ENCODE measurements around the gene CAMSAP1. TPM values are rescaled to one million over a fixed set of nuclear protein-coding genes. Genes with fewer than 3 reads are reported as not detected.

CAMSAP1 gene
- total and polyA plus RNA-seq, 4 donors = 41.7 to 58.8 (median 45.0) TPM

DNA sequence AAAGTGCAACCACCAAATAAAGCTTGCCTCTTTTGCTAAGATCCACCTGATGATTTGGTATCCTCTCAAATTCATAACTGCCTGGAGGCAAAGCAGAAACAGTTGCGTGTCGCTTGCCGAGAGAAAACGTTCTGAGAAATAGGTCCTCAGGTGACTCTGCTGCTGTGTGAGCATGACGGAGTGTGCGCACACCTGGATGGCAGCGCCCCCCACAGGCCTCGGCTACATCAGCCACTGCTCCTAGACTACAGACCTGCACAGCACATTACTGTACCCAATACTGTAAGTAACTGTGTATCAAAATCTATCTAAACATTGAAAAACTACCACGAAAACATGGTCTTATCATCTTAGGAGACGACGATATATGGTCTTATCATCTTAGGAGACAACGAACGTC, 87.4 kb downstream of the CAMSAP1 start:
- no peaks in the 10 kb centered on the region for H3K4me1 ChIP-seq (ENCODE audit: control insufficient read depth, insufficient read depth, low read length)
- no peaks in the 10 kb centered on the region for H3K9me3 ChIP-seq (ENCODE audit: control insufficient read depth, insufficient read depth, low read length)
- H3K27me3 ChIP-seq (ENCODE audit: control insufficient read depth, insufficient read depth, low read length) = no peaks in the 10 kb centered on the region
- no peak overlapping the region for H3K27ac ChIP-seq (ENCODE audit: low read depth, low read length)
- 85% methylated on average over 9 of the region's 13 CpGs for WGBS (ENCODE audit: insufficient coverage)
- H3K36me3 ChIP-seq (ENCODE audit: control insufficient read depth, insufficient read depth, low read length) = peaks cover 82% of the 10 kb centered on the region
- no peak for DNase-seq (ENCODE audit: low read depth in 4 of 6, low spot score in 6 of 6)
- no peak overlapping the region for H3K4me3 ChIP-seq (ENCODE audit: low read depth, low read length)

DNA sequence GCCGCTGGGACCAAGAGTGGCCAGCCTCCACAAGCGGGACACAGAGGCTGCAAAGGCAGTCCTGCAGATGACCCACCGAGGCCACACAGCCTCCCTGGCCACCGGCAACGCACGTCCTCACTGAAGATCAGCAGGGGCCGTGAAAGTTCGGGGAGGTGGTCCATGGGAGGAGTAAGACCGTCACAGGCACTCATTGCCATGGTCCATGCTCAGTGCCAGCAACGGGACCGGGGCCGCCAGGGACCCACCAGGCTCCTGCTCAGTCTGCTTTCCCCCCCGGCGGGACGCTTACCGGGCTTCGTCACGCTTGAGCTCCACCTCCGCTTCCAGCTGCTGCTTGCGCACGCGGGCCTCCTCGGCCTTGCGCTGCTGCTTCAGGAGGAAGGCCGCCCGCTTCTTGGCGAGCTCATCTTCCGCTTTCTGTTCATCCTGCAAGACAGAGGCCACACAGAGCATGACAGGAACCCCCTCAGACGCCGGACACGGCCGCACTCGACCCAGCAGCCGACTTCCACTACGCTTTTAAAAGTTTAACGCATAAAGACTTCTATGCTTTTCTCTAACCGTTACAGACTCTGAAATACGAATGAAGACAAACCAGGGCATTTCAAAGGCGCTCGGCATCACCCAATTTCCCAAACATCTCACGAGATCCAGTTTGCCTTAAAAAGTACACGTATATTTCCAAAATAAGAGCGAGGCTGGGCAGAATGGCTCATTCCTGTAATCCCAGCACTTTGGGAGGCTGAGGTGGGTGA, 88.4 kb downstream of the CAMSAP1 start:
- Histone ChIP-seq H3K4me1 (ENCODE audit: control insufficient read depth, insufficient read depth, low read length) (no peaks in the 10 kb centered on the region), H3K27ac (ENCODE audit: low read depth, low read length) (no peak overlapping the region)
- 96% methylated on average over 43 of the region's 43 CpGs for WGBS (ENCODE audit: insufficient coverage)

DNA sequence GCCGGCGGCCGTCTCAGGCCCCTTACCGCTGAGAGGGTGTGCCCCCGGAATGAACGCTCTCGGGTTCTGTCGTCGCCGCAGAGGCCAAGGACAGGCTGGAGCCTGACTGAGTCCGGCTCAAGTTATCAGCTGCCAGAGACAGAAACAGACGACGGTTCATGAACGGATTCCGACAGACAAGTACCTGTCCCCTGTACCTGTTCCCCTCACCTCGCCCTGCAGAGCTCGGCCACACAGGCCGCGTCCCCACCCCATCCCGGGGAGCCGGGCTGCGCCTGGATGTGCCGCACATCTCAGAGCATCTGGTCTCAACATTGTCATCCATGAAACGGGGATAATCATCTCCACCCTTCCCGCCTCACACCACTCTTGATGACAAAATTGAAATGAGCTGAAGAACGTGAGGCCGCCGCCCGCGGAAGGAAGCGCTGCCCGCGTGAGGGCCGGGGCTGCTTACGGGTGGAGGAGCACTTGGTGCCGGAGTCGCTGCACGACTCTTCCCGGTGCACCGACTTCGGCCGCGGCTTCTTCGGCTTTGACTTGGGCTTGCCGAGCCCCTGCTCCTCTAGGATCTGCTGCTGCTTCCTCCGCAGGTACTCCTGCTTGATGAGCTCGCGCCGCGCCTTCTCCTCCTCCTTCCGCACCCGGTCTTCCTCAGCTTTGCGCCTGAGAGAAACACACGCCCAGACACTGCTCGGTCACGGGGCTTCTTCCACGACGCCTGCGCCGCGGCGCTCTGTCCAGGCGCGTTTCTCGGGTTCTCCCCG, 89.2 kb downstream of the CAMSAP1 start:
- H3K9me3 ChIP-seq (ENCODE audit: control insufficient read depth, insufficient read depth, low read length) = no peaks in the 10 kb centered on the region
- H3K4me3 ChIP-seq (ENCODE audit: low read depth, low read length) = no peak overlapping the region
- H3K27me3 ChIP-seq (ENCODE audit: control insufficient read depth, insufficient read depth, low read length) = no peaks in the 10 kb centered on the region
- WGBS (ENCODE audit: insufficient coverage) = 97% methylated on average over 64 of the region's 66 CpGs
- DNase-seq (ENCODE audit: low read depth in 4 of 6, low spot score in 6 of 6) = no peak
- H3K4me1 ChIP-seq (ENCODE audit: control insufficient read depth, insufficient read depth, low read length) = no peaks in the 10 kb centered on the region
- H3K36me3 ChIP-seq (ENCODE audit: control insufficient read depth, insufficient read depth, low read length) = peaks cover 95% of the 10 kb centered on the region
- H3K27ac ChIP-seq (ENCODE audit: low read depth, low read length) = no peak overlapping the region

More for the DNA sequence above, 88.4 kb downstream of the CAMSAP1 start:
- no peak overlapping the region for H3K4me3 ChIP-seq (ENCODE audit: low read depth, low read length)
- DNase-seq (ENCODE audit: low read depth in 4 of 6, low spot score in 6 of 6) = no peak
- no peaks in the 10 kb centered on the region for H3K9me3 ChIP-seq (ENCODE audit: control insufficient read depth, insufficient read depth, low read length)
- peaks cover 91% of the 10 kb centered on the region for H3K36me3 ChIP-seq (ENCODE audit: control insufficient read depth, insufficient read depth, low read length)
- no peaks in the 10 kb centered on the region for H3K27me3 ChIP-seq (ENCODE audit: control insufficient read depth, insufficient read depth, low read length)

DNA sequence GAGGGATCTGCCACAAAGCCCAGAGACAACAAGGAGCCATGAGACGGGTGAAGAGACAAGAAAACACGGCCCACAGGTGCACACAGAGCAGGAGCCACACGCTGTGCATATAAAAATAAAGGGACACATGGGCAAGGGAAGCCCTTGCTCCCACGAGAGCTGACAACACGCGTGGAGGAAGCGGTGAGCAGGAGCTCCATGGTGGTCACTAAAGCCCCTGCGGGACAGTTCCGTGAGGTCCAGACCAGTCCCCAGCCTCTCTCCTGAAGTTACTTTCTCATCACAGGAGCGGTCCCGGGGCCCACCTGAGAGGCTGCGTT, 90.7 kb downstream of the CAMSAP1 start:
- Histone ChIP-seq H3K27me3 (ENCODE audit: control insufficient read depth, insufficient read depth, low read length) (no peaks in the 10 kb centered on the region), H3K36me3 (ENCODE audit: control insufficient read depth, insufficient read depth, low read length) (peaks cover 89% of the 10 kb centered on the region), H3K27ac (ENCODE audit: low read depth, low read length) (no peak overlapping the region), H3K4me1 (ENCODE audit: control insufficient read depth, insufficient read depth, low read length) (peaks cover 2% of the 10 kb centered on the region), H3K4me3 (ENCODE audit: low read depth, low read length) (no peak overlapping the region), H3K9me3 (ENCODE audit: control insufficient read depth, insufficient read depth, low read length) (no peaks in the 10 kb centered on the region)
- DNase-seq (ENCODE audit: low read depth in 4 of 6, low spot score in 6 of 6) = no peak
- WGBS (ENCODE audit: insufficient coverage) = over 99% methylated on average over 12 of the region's 12 CpGs

DNA sequence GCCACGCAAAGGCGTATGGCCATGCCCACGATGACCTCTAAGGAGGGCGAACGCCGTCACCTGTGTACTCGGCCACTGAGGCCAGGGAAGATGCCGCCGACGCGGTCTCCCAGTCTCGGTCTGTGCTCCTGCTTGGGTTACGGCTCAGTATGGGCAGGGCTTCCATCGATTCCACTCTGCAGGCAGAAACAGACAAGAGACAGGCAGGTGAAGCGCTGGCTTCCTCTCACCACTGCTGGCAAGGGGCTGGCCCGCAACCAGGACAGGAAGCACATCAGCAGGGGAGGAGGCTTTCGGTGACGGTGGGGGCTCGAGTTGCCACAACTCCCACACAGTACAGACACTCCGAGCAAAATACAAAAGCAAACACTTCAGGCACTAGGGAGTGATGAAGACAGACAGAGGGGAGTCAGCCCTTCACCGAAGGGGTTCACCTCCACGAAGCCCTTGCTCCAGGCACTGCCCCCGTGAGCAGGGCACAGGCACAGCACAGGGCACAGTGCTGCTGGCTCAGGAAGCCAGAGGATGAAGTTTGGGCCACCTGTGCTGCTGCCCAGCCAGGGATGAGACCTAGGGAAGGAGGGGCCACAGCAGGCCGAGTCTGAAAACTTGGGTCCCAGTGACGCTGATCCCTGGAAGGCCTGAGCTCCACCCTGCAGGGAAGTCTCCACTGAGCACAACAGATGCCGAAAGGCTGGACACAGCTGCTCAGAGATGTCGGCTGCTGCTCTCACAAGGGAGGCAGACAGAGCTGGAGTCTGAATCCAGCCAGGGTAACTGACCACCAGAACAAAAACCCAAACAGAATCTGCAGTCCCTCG, 91.3 kb downstream of the CAMSAP1 start:
- H3K9me3 ChIP-seq (ENCODE audit: control insufficient read depth, insufficient read depth, low read length) = no peaks in the 10 kb centered on the region
- WGBS (ENCODE audit: insufficient coverage) = 88% methylated on average over 23 of the region's 28 CpGs
- DNase-seq (ENCODE audit: low read depth in 4 of 6, low spot score in 6 of 6) = no peak
- H3K27ac ChIP-seq (ENCODE audit: low read depth, low read length) = no peak overlapping the region
- H3K4me1 ChIP-seq (ENCODE audit: control insufficient read depth, insufficient read depth, low read length) = peaks cover 8% of the 10 kb centered on the region
- H3K27me3 ChIP-seq (ENCODE audit: control insufficient read depth, insufficient read depth, low read length) = no peaks in the 10 kb centered on the region
- H3K36me3 ChIP-seq (ENCODE audit: control insufficient read depth, insufficient read depth, low read length) = peaks cover 89% of the 10 kb centered on the region
- H3K4me3 ChIP-seq (ENCODE audit: low read depth, low read length) = no peak overlapping the region

DNA sequence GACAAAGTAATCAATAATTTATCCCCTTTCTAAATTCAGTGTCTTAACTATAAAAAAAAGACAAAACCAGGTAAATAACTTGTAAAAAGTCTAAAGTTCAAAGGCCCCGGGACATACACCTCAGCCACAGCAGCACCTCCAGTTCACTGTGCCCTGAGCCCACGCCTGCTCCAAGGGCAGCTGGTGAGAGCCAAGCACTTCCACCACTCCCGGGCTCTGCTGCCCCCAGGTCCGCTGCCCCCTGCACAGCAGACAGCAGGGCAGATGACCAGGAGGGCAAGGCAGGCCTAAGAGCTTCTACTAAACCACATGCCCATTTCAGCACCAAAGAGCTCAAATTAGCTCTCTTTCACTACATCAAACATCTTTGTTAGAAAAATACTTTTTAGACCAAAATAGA, 91.9 kb downstream of the CAMSAP1 start:
- WGBS (ENCODE audit: insufficient coverage) = 100% methylated on average over 4 of the region's 4 CpGs
- Histone ChIP-seq H3K27me3 (ENCODE audit: control insufficient read depth, insufficient read depth, low read length) (no peaks in the 10 kb centered on the region), H3K9me3 (ENCODE audit: control insufficient read depth, insufficient read depth, low read length) (no peaks in the 10 kb centered on the region), H3K27ac (ENCODE audit: low read depth, low read length) (no peak overlapping the region), H3K36me3 (ENCODE audit: control insufficient read depth, insufficient read depth, low read length) (peaks cover 87% of the 10 kb centered on the region), H3K4me3 (ENCODE audit: low read depth, low read length) (no peak overlapping the region), H3K4me1 (ENCODE audit: control insufficient read depth, insufficient read depth, low read length) (peaks cover 10% of the 10 kb centered on the region)
- no peak for DNase-seq (ENCODE audit: low read depth in 4 of 6, low spot score in 6 of 6)

DNA sequence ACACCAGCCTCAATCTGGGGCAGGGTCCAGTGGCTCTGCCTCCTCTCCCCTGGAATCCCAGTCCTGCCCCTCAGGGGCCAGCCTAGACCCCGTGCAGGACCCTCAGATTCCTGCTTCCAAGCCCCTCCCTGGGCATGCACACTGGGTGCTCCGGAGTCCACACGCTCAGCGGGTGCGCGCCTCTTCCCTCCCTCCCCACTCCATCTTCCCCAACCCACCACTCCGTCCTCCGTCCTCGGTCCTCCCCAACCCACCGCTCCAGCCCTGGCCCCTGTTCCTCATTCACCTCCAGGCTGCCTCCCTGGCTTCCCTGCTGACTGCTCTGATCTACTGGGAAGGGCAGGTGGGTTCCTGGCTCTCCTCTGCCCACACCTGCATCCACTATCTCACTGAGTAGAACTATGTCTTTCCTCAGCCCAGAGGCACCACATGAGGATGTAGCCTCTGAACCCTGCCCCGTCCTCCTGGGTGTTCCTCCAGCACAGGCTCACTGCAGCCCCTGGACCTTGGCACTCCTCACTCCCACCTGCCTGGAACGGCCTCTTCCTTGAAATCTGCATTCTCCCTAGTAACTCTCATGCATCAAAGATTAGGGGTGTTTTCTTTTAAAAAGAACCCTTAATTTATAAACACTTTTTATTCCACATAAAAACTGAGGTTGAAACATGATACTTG, 92.8 kb downstream of the CAMSAP1 start:
- H3K27ac ChIP-seq (ENCODE audit: low read depth, low read length) = no peak overlapping the region
- no peaks in the 10 kb centered on the region for H3K9me3 ChIP-seq (ENCODE audit: control insufficient read depth, insufficient read depth, low read length)
- no peak for DNase-seq (ENCODE audit: low read depth in 4 of 6, low spot score in 6 of 6)
- no peak overlapping the region for H3K4me3 ChIP-seq (ENCODE audit: low read depth, low read length)
- peaks cover 86% of the 10 kb centered on the region for H3K36me3 ChIP-seq (ENCODE audit: control insufficient read depth, insufficient read depth, low read length)
- no peaks in the 10 kb centered on the region for H3K27me3 ChIP-seq (ENCODE audit: control insufficient read depth, insufficient read depth, low read length)
- WGBS (ENCODE audit: insufficient coverage) = 97% methylated on average over 11 of the region's 12 CpGs
- H3K4me1 ChIP-seq (ENCODE audit: control insufficient read depth, insufficient read depth, low read length) = peaks cover 10% of the 10 kb centered on the region

DNA sequence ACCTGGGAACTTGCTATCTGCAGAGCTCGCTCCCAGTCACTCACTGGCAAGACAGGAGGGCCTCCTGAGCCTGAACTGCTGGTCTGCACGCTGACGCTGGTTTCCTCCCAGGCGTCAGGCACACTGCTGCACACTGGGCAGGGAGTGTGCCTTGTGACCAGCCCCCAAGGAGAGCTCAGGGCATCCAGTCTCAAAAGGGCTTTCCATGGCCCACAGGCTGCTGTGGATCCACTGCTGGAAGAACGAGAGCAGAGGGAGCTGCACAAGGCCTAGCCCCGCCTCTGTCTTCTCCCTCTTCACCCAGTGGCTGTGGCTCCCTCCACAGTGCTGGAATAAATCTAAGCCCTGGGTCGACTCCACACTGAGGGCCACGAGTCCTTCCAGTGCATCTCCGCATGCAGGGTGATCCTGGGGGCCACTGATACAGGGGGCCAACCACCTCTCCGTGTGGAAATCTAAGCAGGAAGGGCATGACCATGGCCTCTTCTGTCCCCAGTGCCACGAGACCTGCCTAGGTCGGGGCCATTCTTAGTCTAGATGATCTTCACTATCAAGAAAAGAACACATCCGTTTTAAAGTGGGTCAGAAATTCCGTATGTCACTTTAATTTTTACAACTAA, 93.6 kb downstream of the CAMSAP1 start:
- H3K27ac ChIP-seq (ENCODE audit: low read depth, low read length) = no peak overlapping the region
- no peak for DNase-seq (ENCODE audit: low read depth in 4 of 6, low spot score in 6 of 6)
- H3K4me3 ChIP-seq (ENCODE audit: low read depth, low read length) = no peak overlapping the region
- 86% methylated on average over 12 of the region's 14 CpGs for WGBS (ENCODE audit: insufficient coverage)
- H3K4me1 ChIP-seq (ENCODE audit: control insufficient read depth, insufficient read depth, low read length) = peaks cover 10% of the 10 kb centered on the region
- peaks cover 78% of the 10 kb centered on the region for H3K36me3 ChIP-seq (ENCODE audit: control insufficient read depth, insufficient read depth, low read length)
- no peaks in the 10 kb centered on the region for H3K27me3 ChIP-seq (ENCODE audit: control insufficient read depth, insufficient read depth, low read length)
- H3K9me3 ChIP-seq (ENCODE audit: control insufficient read depth, insufficient read depth, low read length) = no peaks in the 10 kb centered on the region

DNA sequence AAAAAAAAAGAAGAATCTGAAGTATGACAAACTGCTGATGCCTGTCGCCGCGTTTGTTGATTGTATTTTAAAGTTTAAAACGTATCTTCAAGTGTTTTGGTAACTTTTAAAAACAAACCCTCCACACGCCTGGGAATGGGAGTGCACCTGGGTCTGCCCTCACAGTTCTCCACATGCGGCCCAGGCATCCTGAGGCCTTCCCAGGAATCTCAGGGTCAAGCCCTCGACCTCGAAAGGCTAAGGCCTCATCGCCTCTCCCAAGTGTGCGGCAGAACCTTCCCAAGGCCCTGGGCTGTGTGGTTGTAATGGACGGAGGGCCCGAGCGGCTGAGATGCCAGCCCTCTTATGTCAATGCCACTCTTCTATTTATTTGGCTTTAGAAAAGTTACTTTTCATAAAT, 94.4 kb downstream of the CAMSAP1 start:
- H3K36me3 ChIP-seq (ENCODE audit: control insufficient read depth, insufficient read depth, low read length) = peaks cover 70% of the 10 kb centered on the region
- WGBS (ENCODE audit: insufficient coverage) = 98% methylated on average over 5 of the region's 13 CpGs
- peaks cover 10% of the 10 kb centered on the region for H3K4me1 ChIP-seq (ENCODE audit: control insufficient read depth, insufficient read depth, low read length)

More for the DNA sequence above, 94.4 kb downstream of the CAMSAP1 start:
- H3K9me3 ChIP-seq (ENCODE audit: control insufficient read depth, insufficient read depth, low read length) = no peaks in the 10 kb centered on the region
- H3K27me3 ChIP-seq (ENCODE audit: control insufficient read depth, insufficient read depth, low read length) = no peaks in the 10 kb centered on the region
- DNase-seq (ENCODE audit: low read depth in 4 of 6, low spot score in 6 of 6) = no peak
- no peak overlapping the region for H3K27ac ChIP-seq (ENCODE audit: low read depth, low read length)
- no peak overlapping the region for H3K4me3 ChIP-seq (ENCODE audit: low read depth, low read length)
